ENCODE results near the gene CHRNB4.

GRCh38 chr15:78651007-78651406, 10.0 kb upstream of the CHRNB4 start:
- TF ChIP-seq BACH1 (IDR thresholded peaks at IDR 0.05; ENCODE audit: low read length) (no peak), CTCF (IDR thresholded peaks at IDR 0.05; ENCODE audit: control extremely low read depth in 1 of 3, insufficient read depth in 1 of 3, low read depth in 1 of 3, low read length in 3 of 3) (no peak), ATF3 (IDR thresholded peaks at IDR 0.05; ENCODE audit: insufficient read depth, low read depth, low read length) (no peak), SP2 (IDR thresholded peaks at IDR 0.05; ENCODE audit: low read length) (no peak), CHD7 (IDR thresholded peaks at IDR 0.05; ENCODE audit: insufficient replicate concordance, low read length) (no peak), TEAD4 (IDR thresholded peaks at IDR 0.05; ENCODE audit: low read depth, low read length) (no peak), JUND (IDR thresholded peaks at IDR 0.05; ENCODE audit: low read length) (no peak), EZH2 (IDR thresholded peaks at IDR 0.05; ENCODE audit: low read depth, low read length, severe bottlenecking) (no peak), NRF1 (IDR thresholded peaks at IDR 0.05; ENCODE audit: low read depth, low read length) (no peak), POLR2AphosphoS5 (IDR thresholded peaks at IDR 0.05; ENCODE audit: low read depth, low read length) (no peak), MAX (IDR thresholded peaks at IDR 0.05) (no peak), SIX5 (IDR thresholded peaks at IDR 0.05; ENCODE audit: low read depth, low read length) (no peak)
